Parathyroid adenoma (tissue), 2 donors: Measurements from ENCODE around the gene IKZF5.

ENCODE experiments used
- H2AFZ ChIP-seq: fragments of 300-600 bp; sonication (generic); one replicate; pipeline ENCODE4 v1.7.0; 2017; ENCODE audit warnings: antibody characterized with exemption, mild to moderate bottlenecking
- H3K27ac ChIP-seq: fragments of 300-600 bp; sonication (generic); one replicate; pipeline ENCODE4 v1.7.0; 2017
- H3K27me3 ChIP-seq: fragments of 300-600 bp; sonication (generic); one replicate; pipeline ENCODE4 v1.7.0; 2017; ENCODE audit warnings: low read length; ENCODE audit not compliant: control insufficient read depth, insufficient read depth
- H3K36me3 ChIP-seq: fragments of 300-600 bp; sonication (generic); one replicate; pipeline ENCODE4 v1.7.0; 2017; ENCODE audit warnings: low read length; ENCODE audit not compliant: control insufficient read depth, insufficient read depth
- H3K4me1 ChIP-seq: fragments of 300-600 bp; sonication (generic); one replicate; pipeline ENCODE4 v1.7.0; 2017; ENCODE audit warnings: control low read depth
- H3K4me2 ChIP-seq: fragments of 300-600 bp; sonication (generic); one replicate; pipeline ENCODE4 v1.7.0; 2017; ENCODE audit warnings: low read length
- H3K4me3 ChIP-seq: fragments of 300-600 bp; sonication (generic); one replicate; pipeline ENCODE4 v1.7.0; 2017; ENCODE audit warnings: low read depth, low read length
- H3K79me2 ChIP-seq: fragments of 300-600 bp; sonication (generic); one replicate; pipeline ENCODE4 v1.7.0; 2017; ENCODE audit warnings: control low read depth
- H3K9ac ChIP-seq: fragments of 300-600 bp; sonication (generic); one replicate; pipeline ENCODE4 v1.7.0; 2017; ENCODE audit warnings: mild to moderate bottlenecking
- H3K9me3 ChIP-seq: fragments of 300-600 bp; sonication (generic); one replicate; pipeline ENCODE4 v1.7.0; 2017; ENCODE audit warnings: low read length; ENCODE audit not compliant: control insufficient read depth
- TF ChIP-seq, protein P1 (sequence below): fragments of 300-600 bp; sonication (generic); IDR thresholded peaks from one replicate; pipeline ENCODE4 v1.7.0; 2017; ENCODE audit warnings: antibody characterized with exemption, mild to moderate bottlenecking
- donor health status: primary hyperparathyroidism.

The IKZF5 gene

GRCh38 chr10:122980209-122981065 is 28.2 kb downstream of the IKZF5 start, which contains the start of gene PSTK:
Gene PSTK (plus strand): TSS chr10:122980401. CDS start chr10:122980480, 79 bp downstream.
- Histone ChIP-seq H3K4me1 (peaks cover 2% of the 10 kb centered on the region), H3K9me3 (no peaks in the 10 kb centered on the region), H3K27ac (peak within 1 kb of the TSS; percentile 95), H3K9ac (peak within 1 kb of the TSS; percentile 12), H3K4me3 (peak within 1 kb of the TSS; percentile 83), H3K36me3 (no peaks in the 10 kb centered on the region), H3K27me3 (no peaks in the 10 kb centered on the region), H2AFZ (peak within 1 kb of the TSS; percentile 98), H3K4me2 (peak within 1 kb of the TSS; percentile 96), H3K79me2 (no peaks in the 10 kb centered on the region)
- TF ChIP-seq, protein P1, sequence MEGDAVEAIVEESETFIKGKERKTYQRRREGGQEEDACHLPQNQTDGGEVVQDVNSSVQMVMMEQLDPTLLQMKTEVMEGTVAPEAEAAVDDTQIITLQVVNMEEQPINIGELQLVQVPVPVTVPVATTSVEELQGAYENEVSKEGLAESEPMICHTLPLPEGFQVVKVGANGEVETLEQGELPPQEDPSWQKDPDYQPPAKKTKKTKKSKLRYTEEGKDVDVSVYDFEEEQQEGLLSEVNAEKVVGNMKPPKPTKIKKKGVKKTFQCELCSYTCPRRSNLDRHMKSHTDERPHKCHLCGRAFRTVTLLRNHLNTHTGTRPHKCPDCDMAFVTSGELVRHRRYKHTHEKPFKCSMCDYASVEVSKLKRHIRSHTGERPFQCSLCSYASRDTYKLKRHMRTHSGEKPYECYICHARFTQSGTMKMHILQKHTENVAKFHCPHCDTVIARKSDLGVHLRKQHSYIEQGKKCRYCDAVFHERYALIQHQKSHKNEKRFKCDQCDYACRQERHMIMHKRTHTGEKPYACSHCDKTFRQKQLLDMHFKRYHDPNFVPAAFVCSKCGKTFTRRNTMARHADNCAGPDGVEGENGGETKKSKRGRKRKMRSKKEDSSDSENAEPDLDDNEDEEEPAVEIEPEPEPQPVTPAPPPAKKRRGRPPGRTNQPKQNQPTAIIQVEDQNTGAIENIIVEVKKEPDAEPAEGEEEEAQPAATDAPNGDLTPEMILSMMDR = peak; percentile 97

DNA sequence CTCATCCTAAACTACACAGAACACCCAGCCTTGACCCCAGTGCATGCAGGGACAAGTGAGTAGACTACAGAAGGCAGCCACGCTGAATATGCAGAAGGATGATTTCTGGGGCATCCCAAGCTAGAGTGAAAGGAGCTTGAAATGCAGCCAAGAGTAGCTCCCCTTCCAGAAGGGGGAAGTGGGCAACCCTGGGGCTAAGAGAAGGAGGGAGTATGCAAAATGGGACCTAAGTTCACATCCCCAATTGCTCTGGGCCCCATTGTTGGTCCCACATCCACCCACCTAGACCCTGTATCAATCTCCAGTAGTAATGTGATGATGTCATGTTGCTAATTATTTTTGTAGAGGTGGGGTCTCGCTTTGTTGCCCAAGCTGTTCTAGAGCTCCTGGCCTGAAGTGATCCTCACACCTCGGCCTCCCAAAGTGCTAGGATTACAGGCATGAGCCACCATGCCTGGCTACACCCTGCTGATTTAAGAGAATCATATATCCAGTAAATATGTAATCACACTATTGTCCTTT is 34.0 kb downstream of the IKZF5 start:
- Histone ChIP-seq H3K36me3 (no peaks in the 10 kb centered on the region), H2AFZ (no peak overlapping the region), H3K4me3 (no peak overlapping the region), H3K4me1 (peaks cover 2% of the 10 kb centered on the region), H3K27ac (no peak overlapping the region), H3K4me2 (no peak overlapping the region), H3K9me3 (no peaks in the 10 kb centered on the region), H3K27me3 (no peaks in the 10 kb centered on the region), H3K79me2 (no peaks in the 10 kb centered on the region), H3K9ac (no peak overlapping the region)
- TF ChIP-seq, protein P1 = no peak

DNA sequence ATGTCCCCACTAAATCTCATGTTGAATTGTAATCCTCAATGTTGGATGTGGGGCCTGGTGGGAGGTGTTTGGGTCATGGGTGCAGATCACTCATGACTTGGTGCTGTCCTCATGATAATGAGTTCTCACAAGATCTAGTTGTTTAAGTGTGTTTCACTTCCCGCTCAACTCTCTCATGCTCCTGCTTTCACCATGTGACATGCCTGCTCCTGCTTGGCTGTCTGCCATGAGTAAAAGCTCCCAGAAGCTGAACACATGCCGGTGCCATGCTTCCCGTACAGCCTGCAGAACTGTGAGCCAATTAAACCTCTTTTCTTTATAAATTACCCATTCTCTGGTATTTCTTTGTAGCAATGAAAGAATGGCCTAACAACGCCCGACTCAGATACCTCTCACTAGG is 34.6 kb downstream of the IKZF5 start:
- Histone ChIP-seq H2AFZ (no peak overlapping the region), H3K4me1 (no peaks in the 10 kb centered on the region), H3K4me3 (no peak overlapping the region), H3K36me3 (no peaks in the 10 kb centered on the region), H3K27me3 (no peaks in the 10 kb centered on the region), H3K4me2 (no peak overlapping the region), H3K79me2 (no peaks in the 10 kb centered on the region), H3K27ac (no peak overlapping the region), H3K9ac (no peak overlapping the region), H3K9me3 (no peaks in the 10 kb centered on the region)
- TF ChIP-seq, protein P1 = no peak

DNA sequence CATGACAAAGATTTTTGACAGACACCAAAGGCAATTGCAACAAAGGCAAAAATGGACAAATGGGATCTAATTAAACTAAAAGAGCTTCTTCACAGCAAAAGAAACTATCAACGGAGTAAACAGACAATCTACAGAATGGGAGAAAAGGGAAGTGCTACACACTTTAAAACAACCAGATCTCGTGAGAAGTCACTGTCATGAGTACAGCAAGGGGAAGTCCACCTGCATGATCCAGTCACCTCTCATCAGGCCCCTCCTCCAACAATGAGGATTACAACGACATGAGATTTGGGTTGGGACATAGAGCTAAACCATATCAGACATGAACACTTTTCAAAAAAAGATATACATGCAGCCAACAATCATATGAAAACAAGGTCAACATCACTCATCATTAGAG is 39.9 kb downstream of the IKZF5 start:
- H3K27ac ChIP-seq = no peak overlapping the region
- H3K27me3 ChIP-seq = no peaks in the 10 kb centered on the region
- H3K4me1 ChIP-seq = no peaks in the 10 kb centered on the region
- H3K9me3 ChIP-seq = no peaks in the 10 kb centered on the region
- TF ChIP-seq, protein P1 = no peak
- H3K9ac ChIP-seq = no peak overlapping the region
- no peak overlapping the region for H3K4me2 ChIP-seq
- no peaks in the 10 kb centered on the region for H3K79me2 ChIP-seq
- H3K4me3 ChIP-seq = no peak overlapping the region
- no peak overlapping the region for H2AFZ ChIP-seq
- H3K36me3 ChIP-seq = no peaks in the 10 kb centered on the region
